OCI-LY7 (cell line): ENCODE results near the gene FLRT1. TPM values are rescaled to one million over a fixed set of nuclear protein-coding genes. Genes with fewer than 3 reads are reported as not detected.

ENCODE experiments used
- BruUV-seq: library from RNA; stranded (reverse); fragments of 400-500 nt; replicated peaks from 2 replicates; lab custom pipeline; 2021; lab: Mats Ljungman, UMichigan
- CTCF ChIA-PET: fragments of 300-600 bp; sonication (Branson Sonifier 250); formaldehyde crosslinking; loops from one replicate; lab custom pipeline; 2022; ENCODE audit warnings: antibody characterized with exemption; ENCODE audit not compliant: unreplicated experiment; lab: Charles Lee
- POLR2A ChIA-PET: fragments of 300-600 bp; sonication (Branson Sonifier 250); formaldehyde crosslinking; loops from one replicate; lab custom pipeline; 2022; ENCODE audit warnings: antibody characterized with exemption; lab: Charles Lee
- DNase-seq: peaks from one replicate; pipeline ENCODE4 v3.0.0-alpha.2; 2015; ENCODE audit warnings: low spot score
- H2AFZ ChIP-seq: fragments of 200-600 bp; sonication (generic), shearing (Covaris generic); 2 replicates; pipeline ENCODE4 v1.6.1; 2014; ENCODE audit warnings: mild to moderate bottlenecking, antibody characterized with exemption, low read length, moderate library complexity
- H3K27ac ChIP-seq: fragments of 200-600 bp; sonication (generic); 2 replicates; pipeline ENCODE4 v1.5.1; 2014; ENCODE audit warnings: mixed run types, low read depth, mild to moderate bottlenecking, moderate library complexity, low read length, inconsistent platforms; ENCODE audit not compliant: poor library complexity, severe bottlenecking
- H3K36me3 ChIP-seq: fragments of 200-600 bp; sonication (generic); 2 replicates; pipeline ENCODE4 v1.6.1; 2014; ENCODE audit warnings: mild to moderate bottlenecking, antibody characterized with exemption, low read length, moderate library complexity, mixed read lengths; ENCODE audit not compliant: insufficient read depth
- H3K4me1 ChIP-seq: fragments of 200-600 bp; sonication (generic); 2 replicates; pipeline ENCODE4 v1.5.1; 2014; ENCODE audit warnings: mild to moderate bottlenecking, low read length; ENCODE audit not compliant: insufficient read depth, poor library complexity, severe bottlenecking
- H3K4me2 ChIP-seq: fragments of 200-600 bp; sonication (generic); 2 replicates; pipeline ENCODE4 v1.6.1; 2014; ENCODE audit warnings: mild to moderate bottlenecking, low read length
- H3K4me3 ChIP-seq: fragments of 200-600 bp; sonication (generic); 2 replicates; pipeline ENCODE4 v1.5.1; 2014; ENCODE audit warnings: mild to moderate bottlenecking, low read depth, low read length; ENCODE audit not compliant: poor library complexity, severe bottlenecking
- H3K79me2 ChIP-seq: fragments of 200-600 bp; sonication (generic); 2 replicates; pipeline ENCODE4 v1.6.1; 2016; ENCODE audit warnings: low read depth, mild to moderate bottlenecking, low read length, moderate library complexity, mixed read lengths; ENCODE audit not compliant: insufficient read depth
- H3K9me2 ChIP-seq: fragments of 200-600 bp; sonication (generic); 2 replicates; pipeline ENCODE4 v1.6.1; 2016; ENCODE audit warnings: mild to moderate bottlenecking, low read length, mixed read lengths; ENCODE audit not compliant: insufficient read depth
- H3K9me3 ChIP-seq: fragments of 200-600 bp; sonication (generic); 2 replicates; pipeline ENCODE4 v1.6.1; 2014; ENCODE audit warnings: mild to moderate bottlenecking, mixed run types, low read length, mixed read lengths
- H4K20me1 ChIP-seq: fragments of 200-600 bp; sonication (generic); 2 replicates; pipeline ENCODE4 v1.6.1; 2014; ENCODE audit warnings: mild to moderate bottlenecking, antibody characterized with exemption, low read length, moderate library complexity, mixed read lengths; ENCODE audit not compliant: insufficient read depth
- EZH2phosphoT487 ChIP-seq: fragments of 200-600 bp; sonication (generic); IDR thresholded peaks from 2 replicates; pipeline ENCODE4 v1.6.1; 2018; ENCODE audit warnings: low read depth, borderline replicate concordance, mild to moderate bottlenecking, mixed run types, antibody characterized with exemption, low read length, moderate library complexity, mixed read lengths
- intact Hi-C: fragments of 100-400 bp; cut with micrococcal nuclease; formaldehyde crosslinking; loops from one replicate; pipeline ENCODE4 v1.10.0; 2022; ENCODE audit not compliant: unreplicated experiment
- total RNA-seq, 2 experiments: library from RNA; depleted of rRNA in 1 of 2; stranded (reverse); fragments of >200 nt in 1 of 2; shearing (Covaris generic) in 1 of 2; gene quantifications; 2 replicates each; pipeline ENCODE4 v1.2.3, GENCODE V29; 2014 to 2022
- TF ChIP-seq, protein P1 (sequence below): fragments of 200-600 bp; sonication (generic); conservative IDR thresholded peaks from 2 replicates; pipeline ENCODE4 v1.5.1; 2014; ENCODE audit warnings: mild to moderate bottlenecking, antibody characterized with exemption, low read length, moderate library complexity, mixed read lengths

FLRT1 gene
- total RNA-seq, 2 experiments from 2014 or later: not detected

DNA sequence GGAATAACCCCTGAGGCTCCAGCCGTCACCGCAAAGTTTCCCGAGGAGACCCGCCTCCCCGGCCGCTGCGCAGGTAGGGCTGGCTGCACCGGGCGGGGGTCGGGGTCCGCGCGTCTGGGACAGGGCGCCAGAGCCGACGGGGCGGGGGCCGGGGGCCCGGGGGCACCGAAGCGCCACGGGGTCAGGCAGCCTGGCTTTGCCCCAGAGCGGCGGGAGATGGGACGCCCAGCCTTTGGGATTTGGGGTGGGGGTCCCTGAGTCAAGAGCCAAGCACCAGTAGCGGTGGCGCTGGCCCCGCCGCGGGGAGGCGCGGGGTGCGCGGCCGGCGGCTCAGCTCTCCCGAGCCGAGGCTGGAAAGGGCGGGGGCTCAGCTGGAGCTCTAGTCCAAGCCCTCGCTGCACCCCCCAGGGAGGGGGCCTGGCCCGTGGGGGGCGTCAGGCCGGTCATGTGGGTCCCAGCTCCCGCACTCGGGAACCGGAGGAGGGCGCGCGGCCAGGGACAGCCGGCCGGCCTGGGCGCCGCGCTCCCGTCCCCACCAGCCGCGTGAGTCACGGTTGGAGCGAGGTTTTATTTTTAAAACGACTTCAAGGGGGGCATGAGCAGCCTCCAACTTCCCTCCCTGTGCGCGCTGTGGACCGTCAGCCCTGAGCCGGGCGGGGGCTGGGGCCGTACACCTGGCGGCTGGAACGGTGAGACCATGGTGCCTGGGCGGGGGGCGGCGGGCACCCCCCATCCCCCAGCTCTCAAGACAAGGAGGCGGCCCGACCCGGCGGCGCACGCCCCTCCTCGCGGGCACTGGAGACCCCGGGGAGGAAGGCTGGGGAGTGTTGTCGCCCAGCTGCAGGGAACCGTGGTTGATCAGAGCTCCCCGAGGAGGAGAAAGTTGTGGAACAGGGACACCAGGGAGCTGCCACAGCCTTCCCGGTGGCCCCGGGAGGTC, 626 bp downstream of the FLRT1 start:
- H3K9me2 ChIP-seq: no peaks in the 10 kb centered on the region
- no peaks in the 10 kb centered on the region for H4K20me1 ChIP-seq
- H3K79me2 ChIP-seq: no peaks in the 10 kb centered on the region
- H3K4me3 ChIP-seq: no peak overlapping the region
- no TSS peak for BruUV-seq
- no peak for DNase-seq
- H3K27ac ChIP-seq: no peak overlapping the region
- no peak overlapping the region for H2AFZ ChIP-seq
- ChIA-PET POLR2A (no interaction called here), CTCF (no interaction called here)
- no peak overlapping the region for H3K4me2 ChIP-seq
- no peaks in the 10 kb centered on the region for H3K4me1 ChIP-seq
- TF ChIP-seq, protein P1, sequence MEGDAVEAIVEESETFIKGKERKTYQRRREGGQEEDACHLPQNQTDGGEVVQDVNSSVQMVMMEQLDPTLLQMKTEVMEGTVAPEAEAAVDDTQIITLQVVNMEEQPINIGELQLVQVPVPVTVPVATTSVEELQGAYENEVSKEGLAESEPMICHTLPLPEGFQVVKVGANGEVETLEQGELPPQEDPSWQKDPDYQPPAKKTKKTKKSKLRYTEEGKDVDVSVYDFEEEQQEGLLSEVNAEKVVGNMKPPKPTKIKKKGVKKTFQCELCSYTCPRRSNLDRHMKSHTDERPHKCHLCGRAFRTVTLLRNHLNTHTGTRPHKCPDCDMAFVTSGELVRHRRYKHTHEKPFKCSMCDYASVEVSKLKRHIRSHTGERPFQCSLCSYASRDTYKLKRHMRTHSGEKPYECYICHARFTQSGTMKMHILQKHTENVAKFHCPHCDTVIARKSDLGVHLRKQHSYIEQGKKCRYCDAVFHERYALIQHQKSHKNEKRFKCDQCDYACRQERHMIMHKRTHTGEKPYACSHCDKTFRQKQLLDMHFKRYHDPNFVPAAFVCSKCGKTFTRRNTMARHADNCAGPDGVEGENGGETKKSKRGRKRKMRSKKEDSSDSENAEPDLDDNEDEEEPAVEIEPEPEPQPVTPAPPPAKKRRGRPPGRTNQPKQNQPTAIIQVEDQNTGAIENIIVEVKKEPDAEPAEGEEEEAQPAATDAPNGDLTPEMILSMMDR: no peak
- TF ChIP-seq EZH2phosphoT487: no peak
- H3K9me3 ChIP-seq: no peaks in the 10 kb centered on the region
- no peaks in the 10 kb centered on the region for H3K36me3 ChIP-seq
- intact Hi-C loops: no loop called here

DNA sequence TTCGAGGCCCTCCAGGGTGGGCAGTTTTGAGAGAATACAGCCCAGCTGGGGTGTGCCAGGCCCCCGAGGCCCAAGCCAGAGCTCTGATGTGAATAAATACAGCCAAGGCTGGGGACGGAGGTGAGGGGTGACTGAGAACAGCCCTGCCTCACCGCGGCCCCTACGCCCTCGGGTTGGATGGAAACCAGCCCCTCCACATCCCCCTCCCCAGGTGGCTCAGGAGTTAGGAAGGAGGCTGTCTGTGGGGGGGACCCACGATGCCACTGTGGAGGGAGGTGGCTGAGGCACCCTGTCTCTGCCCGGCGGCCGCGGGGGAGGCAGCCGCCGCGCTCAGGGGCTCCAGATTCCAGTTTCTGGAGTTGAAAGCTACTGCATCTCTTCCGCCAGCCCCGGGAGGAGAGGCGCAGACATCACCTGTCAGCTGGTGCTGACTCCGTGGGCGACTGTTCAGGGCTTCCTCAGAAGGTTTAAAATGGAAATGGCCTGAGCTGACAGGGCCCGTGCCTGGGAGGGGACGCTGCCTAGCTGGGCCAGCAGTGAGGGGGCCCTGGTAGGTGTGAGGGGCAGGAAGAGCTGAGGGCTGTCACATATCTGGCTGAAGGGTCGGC, 1.4 kb downstream of the FLRT1 start:
- no TSS peak for BruUV-seq
- no peak overlapping the region for H2AFZ ChIP-seq
- no peaks in the 10 kb centered on the region for H3K4me1 ChIP-seq
- intact Hi-C loops: no loop called here
- POLR2A ChIA-PET: interaction anchor here (0.6 kb wide), 2 partner anchors 10 to 327 kb away, joined by 3 to 6 read pairs; no protein-coding TSS in a partner anchor
- no peak overlapping the region for H3K4me3 ChIP-seq
- no peaks in the 10 kb centered on the region for H3K79me2 ChIP-seq
- H4K20me1 ChIP-seq: no peaks in the 10 kb centered on the region
- no peak overlapping the region for H3K4me2 ChIP-seq
- no peaks in the 10 kb centered on the region for H3K9me2 ChIP-seq
- DNase-seq: no peak
- no peak for TF ChIP-seq EZH2phosphoT487
- no peaks in the 10 kb centered on the region for H3K36me3 ChIP-seq
- H3K9me3 ChIP-seq: no peaks in the 10 kb centered on the region
- CTCF ChIA-PET: no interaction called here
- no peak overlapping the region for H3K27ac ChIP-seq

DNA sequence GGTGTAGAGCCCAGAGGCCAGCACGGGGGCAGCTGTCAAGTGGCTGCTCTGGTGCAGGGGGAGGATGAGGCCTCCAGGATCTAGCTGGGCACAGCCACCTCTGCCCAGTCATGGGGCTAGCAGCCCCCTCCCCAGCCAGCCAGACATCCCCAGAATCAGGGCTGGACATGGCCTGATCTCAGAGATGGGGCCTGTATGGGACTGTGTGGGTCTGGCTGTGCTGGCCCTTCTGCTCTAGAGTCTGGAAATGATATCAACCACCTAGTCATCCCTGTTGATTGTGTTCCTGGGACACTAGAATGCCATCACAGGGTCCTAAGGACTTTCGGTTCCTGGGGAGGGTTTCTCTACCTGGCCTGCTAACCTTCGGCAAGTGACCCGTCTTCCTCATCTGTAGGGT, 2.8 kb downstream of the FLRT1 start:
- H3K4me2 ChIP-seq: no peak overlapping the region
- CTCF ChIA-PET: no interaction called here
- H3K4me1 ChIP-seq: no peaks in the 10 kb centered on the region
- H4K20me1 ChIP-seq: no peaks in the 10 kb centered on the region
- no peak overlapping the region for H2AFZ ChIP-seq
- TF ChIP-seq, protein P1: no peak
- no peak for TF ChIP-seq EZH2phosphoT487
- no peak for DNase-seq
- no peaks in the 10 kb centered on the region for H3K36me3 ChIP-seq
- BruUV-seq: no TSS peak
- H3K4me3 ChIP-seq: no peak overlapping the region
- no peak overlapping the region for H3K27ac ChIP-seq
- POLR2A ChIA-PET: no interaction called here
- no peaks in the 10 kb centered on the region for H3K9me2 ChIP-seq
- intact Hi-C loops: no loop called here
- H3K9me3 ChIP-seq: no peaks in the 10 kb centered on the region
- H3K79me2 ChIP-seq: no peaks in the 10 kb centered on the region
